ENCODE results near the gene SAMMSON.

The SAMMSON gene

GRCh38 chr3:69999140-70000027 is at the start of gene SAMMSON:
Gene SAMMSON, plus strand, starts transcription at chr3:69999733.
- Histone ChIP-seq H3K4me3 (ENCODE audit: low read depth, low read length) (no peak within 1 kb of the TSS), H3K4me1 (ENCODE audit: control insufficient read depth, insufficient read depth, low read length) (no peaks in the 10 kb centered on the region; the same call in 1 of the 2 replicates), H3K27ac (ENCODE audit: extremely low read depth, low read depth, low read length) (no peak within 1 kb of the TSS), H3K9me3 (ENCODE audit: control insufficient read depth, insufficient read depth, low read depth, low read length) (no peaks in the 10 kb centered on the region), H3K36me3 (ENCODE audit: control insufficient read depth in 2 of 2, insufficient read depth in 1 of 2, low read length in 2 of 2) (no peaks in the 10 kb centered on the region)
- CTCF ChIA-PET = no interaction called here
- TF ChIP-seq ZBTB48 (tag by site-specific recombination; IDR thresholded peaks at IDR 0.05) (peak; percentile 64), ZFP41 (tag by site-specific recombination; IDR thresholded peaks at IDR 0.05; ENCODE audit: borderline replicate concordance) (no peak), ZNF335 (tag by site-specific recombination; conservative IDR thresholded peaks at IDR 0.05) (peak; percentile 22; the same call in 1 of the 2 replicates), ZNF830 (tag by site-specific recombination; IDR thresholded peaks at IDR 0.05; ENCODE audit: low read depth) (no peak), ZNF274 (IDR thresholded peaks at IDR 0.05; ENCODE audit: low read length) (no peak), ZNF274 (tag by site-specific recombination; IDR thresholded peaks at IDR 0.05; ENCODE audit: borderline replicate concordance) (no peak), ZNF580 (tag by site-specific recombination; IDR thresholded peaks at IDR 0.05) (peak; percentile 67), ZIC2 (tag by site-specific recombination; IDR thresholded peaks at IDR 0.05) (no peak), SETDB1 (IDR thresholded peaks at IDR 0.05; ENCODE audit: insufficient read length, low read length) (peak; percentile 13), PRDM1 (tag by site-specific recombination; IDR thresholded peaks at IDR 0.05) (no peak), ZNF664 (tag by site-specific recombination; IDR thresholded peaks at IDR 0.05) (no peak), ZNF645 (tag by site-specific recombination; IDR thresholded peaks at IDR 0.05) (no peak)
- TF ChIP-seq, protein P1, sequence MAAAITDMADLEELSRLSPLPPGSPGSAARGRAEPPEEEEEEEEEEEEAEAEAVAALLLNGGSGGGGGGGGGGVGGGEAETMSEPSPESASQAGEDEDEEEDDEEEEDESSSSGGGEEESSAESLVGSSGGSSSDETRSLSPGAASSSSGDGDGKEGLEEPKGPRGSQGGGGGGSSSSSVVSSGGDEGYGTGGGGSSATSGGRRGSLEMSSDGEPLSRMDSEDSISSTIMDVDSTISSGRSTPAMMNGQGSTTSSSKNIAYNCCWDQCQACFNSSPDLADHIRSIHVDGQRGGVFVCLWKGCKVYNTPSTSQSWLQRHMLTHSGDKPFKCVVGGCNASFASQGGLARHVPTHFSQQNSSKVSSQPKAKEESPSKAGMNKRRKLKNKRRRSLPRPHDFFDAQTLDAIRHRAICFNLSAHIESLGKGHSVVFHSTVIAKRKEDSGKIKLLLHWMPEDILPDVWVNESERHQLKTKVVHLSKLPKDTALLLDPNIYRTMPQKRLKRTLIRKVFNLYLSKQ (tag by site-specific recombination; IDR thresholded peaks at IDR 0.05; ENCODE audit: borderline replicate concordance) = no peak
- TF ChIP-seq, protein P2, sequence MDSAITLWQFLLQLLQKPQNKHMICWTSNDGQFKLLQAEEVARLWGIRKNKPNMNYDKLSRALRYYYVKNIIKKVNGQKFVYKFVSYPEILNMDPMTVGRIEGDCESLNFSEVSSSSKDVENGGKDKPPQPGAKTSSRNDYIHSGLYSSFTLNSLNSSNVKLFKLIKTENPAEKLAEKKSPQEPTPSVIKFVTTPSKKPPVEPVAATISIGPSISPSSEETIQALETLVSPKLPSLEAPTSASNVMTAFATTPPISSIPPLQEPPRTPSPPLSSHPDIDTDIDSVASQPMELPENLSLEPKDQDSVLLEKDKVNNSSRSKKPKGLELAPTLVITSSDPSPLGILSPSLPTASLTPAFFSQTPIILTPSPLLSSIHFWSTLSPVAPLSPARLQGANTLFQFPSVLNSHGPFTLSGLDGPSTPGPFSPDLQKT (IDR thresholded peaks at IDR 0.05; ENCODE audit: borderline replicate concordance, low read depth, low read length) = no peak
- POLR2A ChIA-PET = no interaction called here

DNA sequence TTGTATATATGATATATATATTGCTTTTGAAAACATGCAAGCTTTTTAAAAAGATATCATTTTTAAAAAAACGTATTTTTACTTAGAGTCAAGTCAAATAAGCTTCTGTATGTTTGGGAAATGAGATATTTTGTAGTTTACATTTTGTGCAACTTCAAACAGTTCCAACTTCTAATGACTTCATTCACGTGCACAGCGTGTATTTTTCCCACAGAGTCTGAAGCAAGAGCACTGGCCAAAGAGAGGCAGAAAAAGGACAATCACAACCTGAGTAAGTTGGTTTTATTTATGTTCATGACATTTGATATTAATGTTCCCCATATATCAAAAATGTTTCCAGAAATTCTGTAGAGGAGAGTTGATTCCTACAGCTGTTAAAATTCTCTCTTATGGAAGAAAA is 47.9 kb upstream of the SAMMSON start:
- TF ChIP-seq GLI2 (tag by site-specific recombination; IDR thresholded peaks at IDR 0.05; ENCODE audit: borderline replicate concordance, low read depth) (no peak), ZNF19 (tag by site-specific recombination; IDR thresholded peaks at IDR 0.05; ENCODE audit: low read depth) (no peak), ZBTB17 (tag by site-specific recombination; IDR thresholded peaks at IDR 0.05) (no peak), ZNF114 (tag by site-specific recombination; IDR thresholded peaks at IDR 0.05) (no peak), YY1 (tag by site-specific recombination; IDR thresholded peaks at IDR 0.05) (no peak)
- TF ChIP-seq, protein P3, sequence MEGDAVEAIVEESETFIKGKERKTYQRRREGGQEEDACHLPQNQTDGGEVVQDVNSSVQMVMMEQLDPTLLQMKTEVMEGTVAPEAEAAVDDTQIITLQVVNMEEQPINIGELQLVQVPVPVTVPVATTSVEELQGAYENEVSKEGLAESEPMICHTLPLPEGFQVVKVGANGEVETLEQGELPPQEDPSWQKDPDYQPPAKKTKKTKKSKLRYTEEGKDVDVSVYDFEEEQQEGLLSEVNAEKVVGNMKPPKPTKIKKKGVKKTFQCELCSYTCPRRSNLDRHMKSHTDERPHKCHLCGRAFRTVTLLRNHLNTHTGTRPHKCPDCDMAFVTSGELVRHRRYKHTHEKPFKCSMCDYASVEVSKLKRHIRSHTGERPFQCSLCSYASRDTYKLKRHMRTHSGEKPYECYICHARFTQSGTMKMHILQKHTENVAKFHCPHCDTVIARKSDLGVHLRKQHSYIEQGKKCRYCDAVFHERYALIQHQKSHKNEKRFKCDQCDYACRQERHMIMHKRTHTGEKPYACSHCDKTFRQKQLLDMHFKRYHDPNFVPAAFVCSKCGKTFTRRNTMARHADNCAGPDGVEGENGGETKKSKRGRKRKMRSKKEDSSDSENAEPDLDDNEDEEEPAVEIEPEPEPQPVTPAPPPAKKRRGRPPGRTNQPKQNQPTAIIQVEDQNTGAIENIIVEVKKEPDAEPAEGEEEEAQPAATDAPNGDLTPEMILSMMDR (tag by site-specific recombination; IDR thresholded peaks at IDR 0.05) = no peak
- TF ChIP-seq, protein P4, sequence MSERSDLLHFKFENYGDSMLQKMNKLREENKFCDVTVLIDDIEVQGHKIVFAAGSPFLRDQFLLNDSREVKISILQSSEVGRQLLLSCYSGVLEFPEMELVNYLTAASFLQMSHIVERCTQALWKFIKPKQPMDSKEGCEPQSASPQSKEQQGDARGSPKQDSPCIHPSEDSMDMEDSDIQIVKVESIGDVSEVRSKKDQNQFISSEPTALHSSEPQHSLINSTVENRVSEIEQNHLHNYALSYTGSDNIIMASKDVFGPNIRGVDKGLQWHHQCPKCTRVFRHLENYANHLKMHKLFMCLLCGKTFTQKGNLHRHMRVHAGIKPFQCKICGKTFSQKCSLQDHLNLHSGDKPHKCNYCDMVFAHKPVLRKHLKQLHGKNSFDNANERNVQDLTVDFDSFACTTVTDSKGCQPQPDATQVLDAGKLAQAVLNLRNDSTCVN (tag by site-specific recombination; optimal IDR thresholded peaks at IDR 0.05) = no peak
- TF ChIP-seq, protein P5, sequence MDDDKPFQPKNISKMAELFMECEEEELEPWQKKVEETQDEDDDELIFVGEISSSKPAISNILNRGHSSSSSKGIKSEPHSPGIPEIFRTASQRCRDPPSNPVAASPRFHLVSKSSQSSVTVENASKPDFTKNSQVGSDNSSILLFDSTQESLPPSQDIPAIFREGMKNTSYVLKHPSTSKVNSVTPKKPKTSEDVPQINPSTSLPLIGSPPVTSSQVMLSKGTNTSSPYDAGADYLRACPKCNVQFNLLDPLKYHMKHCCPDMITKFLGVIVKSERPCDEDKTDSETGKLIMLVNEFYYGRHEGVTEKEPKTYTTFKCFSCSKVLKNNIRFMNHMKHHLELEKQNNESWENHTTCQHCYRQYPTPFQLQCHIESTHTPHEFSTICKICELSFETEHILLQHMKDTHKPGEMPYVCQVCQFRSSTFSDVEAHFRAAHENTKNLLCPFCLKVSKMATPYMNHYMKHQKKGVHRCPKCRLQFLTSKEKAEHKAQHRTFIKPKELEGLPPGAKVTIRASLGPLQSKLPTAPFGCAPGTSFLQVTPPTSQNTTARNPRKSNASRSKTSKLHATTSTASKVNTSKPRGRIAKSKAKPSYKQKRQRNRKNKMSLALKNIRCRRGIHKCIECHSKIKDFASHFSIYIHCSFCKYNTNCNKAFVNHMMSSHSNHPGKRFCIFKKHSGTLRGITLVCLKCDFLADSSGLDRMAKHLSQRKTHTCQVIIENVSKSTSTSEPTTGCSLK (tag by site-specific recombination; IDR thresholded peaks at IDR 0.05) = no peak
- H3K4me3 ChIP-seq (ENCODE audit: low read depth, low read length) = no peak overlapping the region
- no peaks in the 10 kb centered on the region for H3K9me3 ChIP-seq (ENCODE audit: control insufficient read depth, insufficient read depth, low read depth, low read length)
- H3K4me1 ChIP-seq (ENCODE audit: control insufficient read depth, insufficient read depth, low read length) = no peaks in the 10 kb centered on the region
- no peaks in the 10 kb centered on the region for H3K36me3 ChIP-seq (ENCODE audit: control insufficient read depth in 2 of 2, insufficient read depth in 1 of 2, low read length in 2 of 2)
- POLR2A ChIA-PET = no interaction called here
- no peak overlapping the region for H3K27ac ChIP-seq (ENCODE audit: extremely low read depth, low read depth, low read length)
- CTCF ChIA-PET = no interaction called here
